A549 (cell line): ENCODE measurements around the gene RBCK1. TPM values are rescaled to one million over a fixed set of nuclear protein-coding genes. Genes with fewer than 3 reads are reported as not detected.
A peak's percentile ranks its signal among the peaks of the same experiment; 100 is the strongest.

Source experiments
- ATOH8 ChIP-seq: fragments of 250-450 bp; sonication (Bioruptor Pico); IDR thresholded peaks from 2 replicates; pipeline ENCODE4 v1.5.0; 2020; ENCODE audit warnings: low read depth, mild to moderate bottlenecking, moderate library complexity
- BHLHE40 ChIP-seq: IDR thresholded peaks from 2 replicates; pipeline ENCODE4 v1.6.1; 2012; ENCODE audit warnings: low read depth, low read length, inconsistent platforms
- E2F6 ChIP-seq: IDR thresholded peaks from 2 replicates; pipeline ENCODE4 v1.6.1; 2012; ENCODE audit warnings: low read depth, borderline replicate concordance
- EHF ChIP-seq: fragments of 250-450 bp; sonication (Bioruptor Pico); IDR thresholded peaks from 2 replicates; pipeline ENCODE4 v1.5.0; 2020; ENCODE audit warnings: mild to moderate bottlenecking
- EHMT2 ChIP-seq: fragments of 200-600 bp; sonication (generic); IDR thresholded peaks from 2 replicates; pipeline ENCODE4 v1.6.1; 2016; ENCODE audit warnings: antibody characterized with exemption, low read depth, mild to moderate bottlenecking, moderate library complexity
- ELK1 ChIP-seq: fragments of 150-350 bp; IDR thresholded peaks from 2 replicates; pipeline ENCODE4 v1.6.1; 2014; ENCODE audit warnings: low read depth, mild to moderate bottlenecking, low read length
- FOSL2 ChIP-seq, 2 experiments: fragments of 450-650 bp in 1 of 2; fragments of >200 bp in 1 of 2; sonication (Bioruptor Twin) in 1 of 2; formaldehyde crosslinking; IDR thresholded peaks; 2 replicates each; pipeline versions ENCODE4 v1.5.0 to v1.6.1; 2016 to 2020; ENCODE audit warnings: mild to moderate bottlenecking in 1 of 2, moderate library complexity in 1 of 2
- HDAC2 ChIP-seq: fragments of 200-600 bp; sonication (generic); IDR thresholded peaks from 2 replicates; pipeline ENCODE4 v1.6.1; 2016
- HEYL ChIP-seq: fragments of 250-450 bp; sonication (Bioruptor Pico); IDR thresholded peaks from 2 replicates; pipeline ENCODE4 v1.8.0; 2021; ENCODE audit warnings: mild to moderate bottlenecking, moderate library complexity
- HMGXB4 ChIP-seq: fragments of 250-450 bp; sonication (Bioruptor Pico); IDR thresholded peaks from 2 replicates; pipeline ENCODE4 v1.5.0; 2021; ENCODE audit warnings: mild to moderate bottlenecking, moderate library complexity, borderline replicate concordance
- HOXA7 ChIP-seq: fragments of 250-450 bp; sonication (Bioruptor Pico); IDR thresholded peaks from 2 replicates; pipeline ENCODE4 v1.5.0; 2020; ENCODE audit warnings: mild to moderate bottlenecking, moderate library complexity
- HOXB13 ChIP-seq: fragments of 250-450 bp; sonication (Bioruptor Pico); IDR thresholded peaks from 2 replicates; pipeline ENCODE4 v1.5.0; 2020; ENCODE audit warnings: low read depth, mild to moderate bottlenecking, moderate library complexity
- JUN ChIP-seq, 2 experiments: fragments of >200 bp; sonication (Bioruptor Twin); formaldehyde crosslinking; IDR thresholded peaks; 2 replicates in 1 of 2; 3 replicates in 1 of 2; pipeline ENCODE4 v1.6.1; 2016 to 2017
- KDM1A ChIP-seq: fragments of 200-600 bp; sonication (generic); IDR thresholded peaks from 2 replicates; pipeline ENCODE4 v1.6.1; 2016; ENCODE audit warnings: low read depth, mild to moderate bottlenecking
- NFE2L2 ChIP-seq: fragments of 150-350 bp; conservative IDR thresholded peaks from 2 replicates; pipeline ENCODE4 v1.6.1; 2014; ENCODE audit warnings: low read length
- NR3C1 ChIP-seq: fragments of >200 bp; sonication (Bioruptor Twin); formaldehyde crosslinking; IDR thresholded peaks from 3 replicates; pipeline ENCODE4 v1.6.1; 2017
- PBX3 ChIP-seq: IDR thresholded peaks from 2 replicates; pipeline ENCODE4 v1.6.1; 2012
- POLR2A ChIP-seq: IDR thresholded peaks from 2 replicates; pipeline ENCODE4 v1.6.1; 2012; ENCODE audit warnings: mild to moderate bottlenecking, low read length
- POLR2AphosphoS2 ChIP-seq: conservative IDR thresholded peaks from 2 replicates; pipeline ENCODE4 v1.6.1; 2012; ENCODE audit warnings: low read length, improper control_type of control experiment, inconsistent platforms
- RAD21 ChIP-seq, 2 experiments: fragments of >200 bp in 1 of 2; sonication (Bioruptor Twin) in 1 of 2; formaldehyde crosslinking in 1 of 2; IDR thresholded peaks in 1 of 2; conservative IDR thresholded peaks in 1 of 2; 2 replicates in 1 of 2; 3 replicates in 1 of 2; pipeline ENCODE4 v1.6.1; 2012 to 2018; ENCODE audit warnings: inconsistent platforms in 1 of 2
- RCOR1 ChIP-seq: fragments of 150-350 bp; IDR thresholded peaks from 2 replicates; pipeline ENCODE4 v1.6.1; 2014; ENCODE audit warnings: antibody characterized with exemption, low read length, low read depth
- RFX5 ChIP-seq: fragments of 450-650 bp; IDR thresholded peaks from 2 replicates; pipeline ENCODE4 v1.7.1; 2014; ENCODE audit warnings: antibody characterized with exemption, mild to moderate bottlenecking, moderate library complexity
- ZC3H11A ChIP-seq: fragments of 450-650 bp; IDR thresholded peaks from 2 replicates; pipeline ENCODE4 v1.6.1; 2014; ENCODE audit warnings: antibody characterized with exemption, mild to moderate bottlenecking
- ZNF302 ChIP-seq: fragments of 250-450 bp; sonication (Bioruptor Pico); IDR thresholded peaks from 2 replicates; pipeline ENCODE4 v1.9.0; 2021; ENCODE audit warnings: inconsistent platforms, mild to moderate bottlenecking, moderate library complexity
- ZSCAN20 ChIP-seq: fragments of 250-450 bp; sonication (Bioruptor Pico); IDR thresholded peaks from 2 replicates; pipeline ENCODE4 v1.8.0; 2022; ENCODE audit warnings: mild to moderate bottlenecking, moderate library complexity
- polyA plus RNA-seq, 4 experiments: library from polyadenylated mRNA; depleted of rRNA in 3 of 4; stranded (reverse); fragments of >200 nt; fragmentation: RNase III in 1 of 4; extraction: RNeasy Plus Mini Kit Qiagen cat#74134 plus additional on column Dnase treatment in 1 of 4; gene quantifications; 2 replicates in 3 of 4; 3 replicates in 1 of 4; pipeline ENCODE4 v1.2.3, GENCODE V29; 2011 to 2017
- TF ChIP-seq, protein P1 (sequence below): fragments of >200 bp; sonication (Bioruptor Twin); formaldehyde crosslinking; IDR thresholded peaks from 3 replicates; pipeline ENCODE4 v1.5.1; 2016
- TF ChIP-seq, protein P2 (sequence below): fragments of 200-600 bp; sonication (generic); IDR thresholded peaks from 2 replicates; pipeline ENCODE4 v1.6.1; 2016; ENCODE audit warnings: antibody characterized with exemption, mild to moderate bottlenecking, moderate library complexity
- TF ChIP-seq, protein P3 (sequence below): fragments of >200 bp; sonication (Bioruptor Twin); formaldehyde crosslinking; IDR thresholded peaks from 2 replicates; pipeline ENCODE4 v1.6.1; 2016

Gene RBCK1
- polyA plus RNA-seq, 2 of the 4 experiments (the other 2 are of a cell fraction) = 117 to 222 TPM

DNA sequence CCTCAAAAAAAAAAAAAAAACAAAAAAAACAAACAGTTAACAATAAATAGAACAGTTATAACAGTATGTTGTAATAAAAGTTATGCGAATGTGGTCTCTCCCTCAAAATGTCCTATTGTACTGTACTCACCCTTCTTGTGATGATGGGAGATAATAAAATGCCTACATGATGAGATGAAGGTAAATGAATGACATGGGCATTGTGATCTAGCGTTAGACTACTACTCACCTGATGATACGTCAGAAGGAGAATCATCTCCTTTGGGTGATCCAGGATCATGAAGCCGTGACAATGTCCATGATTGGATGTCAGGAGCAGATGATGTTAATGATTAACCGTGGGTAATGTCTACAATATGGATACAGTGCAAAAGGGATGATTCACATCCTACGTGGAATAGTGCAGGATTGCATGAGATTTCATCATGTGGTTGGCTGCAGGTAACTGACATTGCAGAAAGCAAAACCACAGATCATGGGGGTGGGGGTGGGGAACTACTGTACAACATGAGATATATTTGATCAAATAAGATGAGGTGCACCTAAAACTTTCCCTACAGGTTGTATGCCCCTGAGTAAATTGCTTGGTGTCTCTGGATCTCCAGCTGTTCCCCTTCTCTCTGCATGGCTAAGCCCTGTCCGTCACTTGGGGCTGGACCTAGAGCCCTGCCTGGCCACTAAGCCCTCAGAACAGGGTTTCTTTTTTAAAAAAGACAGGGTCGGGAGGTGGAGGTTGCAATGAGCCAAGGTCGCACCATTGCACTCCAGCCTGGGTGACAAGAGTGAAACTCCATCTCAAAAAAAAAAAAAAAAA lies 6.2 kb upstream of the RBCK1 start (continued):
- TF ChIP-seq E2F6 (no peak), ATOH8 (CRISPR knock-in tag) (no peak), HOXA7 (CRISPR knock-in tag) (no peak), KDM1A (no peak), ZNF302 (CRISPR knock-in tag) (no peak), HDAC2 (no peak), ZSCAN20 (CRISPR knock-in tag) (peak; percentile 91), EHF (CRISPR knock-in tag) (peak; percentile 63; the same call in 1 of the 2 replicates), RFX5 (no peak), HMGXB4 (CRISPR knock-in tag) (no peak), EHMT2 (no peak), NR3C1 (no peak), RCOR1 (no peak), ZC3H11A (no peak), RAD21 (conservative IDR thresholded peaks at IDR 0.05 in 1 of 2, IDR thresholded peaks at IDR 0.05 in 1 of 2) (peak in 1 of 2 experiments; percentile 9; a peak in 1 of 5 replicates), POLR2AphosphoS2 (no peak), JUN (IDR thresholded peaks at IDR 0.05) (peak; percentile 96 to 97; a peak in 3 of 5 replicates), PBX3 (0 out of 2 replicates have a peak, but pooled peaks have one; percentile 69), NFE2L2 (peak; percentile 63), POLR2A (no peak), HOXB13 (CRISPR knock-in tag) (no peak; the same call in 1 of the 2 replicates), HEYL (CRISPR knock-in tag) (no peak), ELK1 (no peak), BHLHE40 (peak; percentile 16; the same call in 1 of the 2 replicates), FOSL2 (IDR thresholded peaks at IDR 0.05) (peak; percentile 91), FOSL2 (CRISPR knock-in tag; IDR thresholded peaks at IDR 0.05) (peak; percentile 96)
- TF ChIP-seq, protein P1, sequence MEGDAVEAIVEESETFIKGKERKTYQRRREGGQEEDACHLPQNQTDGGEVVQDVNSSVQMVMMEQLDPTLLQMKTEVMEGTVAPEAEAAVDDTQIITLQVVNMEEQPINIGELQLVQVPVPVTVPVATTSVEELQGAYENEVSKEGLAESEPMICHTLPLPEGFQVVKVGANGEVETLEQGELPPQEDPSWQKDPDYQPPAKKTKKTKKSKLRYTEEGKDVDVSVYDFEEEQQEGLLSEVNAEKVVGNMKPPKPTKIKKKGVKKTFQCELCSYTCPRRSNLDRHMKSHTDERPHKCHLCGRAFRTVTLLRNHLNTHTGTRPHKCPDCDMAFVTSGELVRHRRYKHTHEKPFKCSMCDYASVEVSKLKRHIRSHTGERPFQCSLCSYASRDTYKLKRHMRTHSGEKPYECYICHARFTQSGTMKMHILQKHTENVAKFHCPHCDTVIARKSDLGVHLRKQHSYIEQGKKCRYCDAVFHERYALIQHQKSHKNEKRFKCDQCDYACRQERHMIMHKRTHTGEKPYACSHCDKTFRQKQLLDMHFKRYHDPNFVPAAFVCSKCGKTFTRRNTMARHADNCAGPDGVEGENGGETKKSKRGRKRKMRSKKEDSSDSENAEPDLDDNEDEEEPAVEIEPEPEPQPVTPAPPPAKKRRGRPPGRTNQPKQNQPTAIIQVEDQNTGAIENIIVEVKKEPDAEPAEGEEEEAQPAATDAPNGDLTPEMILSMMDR = no peak
- TF ChIP-seq, protein P2, sequence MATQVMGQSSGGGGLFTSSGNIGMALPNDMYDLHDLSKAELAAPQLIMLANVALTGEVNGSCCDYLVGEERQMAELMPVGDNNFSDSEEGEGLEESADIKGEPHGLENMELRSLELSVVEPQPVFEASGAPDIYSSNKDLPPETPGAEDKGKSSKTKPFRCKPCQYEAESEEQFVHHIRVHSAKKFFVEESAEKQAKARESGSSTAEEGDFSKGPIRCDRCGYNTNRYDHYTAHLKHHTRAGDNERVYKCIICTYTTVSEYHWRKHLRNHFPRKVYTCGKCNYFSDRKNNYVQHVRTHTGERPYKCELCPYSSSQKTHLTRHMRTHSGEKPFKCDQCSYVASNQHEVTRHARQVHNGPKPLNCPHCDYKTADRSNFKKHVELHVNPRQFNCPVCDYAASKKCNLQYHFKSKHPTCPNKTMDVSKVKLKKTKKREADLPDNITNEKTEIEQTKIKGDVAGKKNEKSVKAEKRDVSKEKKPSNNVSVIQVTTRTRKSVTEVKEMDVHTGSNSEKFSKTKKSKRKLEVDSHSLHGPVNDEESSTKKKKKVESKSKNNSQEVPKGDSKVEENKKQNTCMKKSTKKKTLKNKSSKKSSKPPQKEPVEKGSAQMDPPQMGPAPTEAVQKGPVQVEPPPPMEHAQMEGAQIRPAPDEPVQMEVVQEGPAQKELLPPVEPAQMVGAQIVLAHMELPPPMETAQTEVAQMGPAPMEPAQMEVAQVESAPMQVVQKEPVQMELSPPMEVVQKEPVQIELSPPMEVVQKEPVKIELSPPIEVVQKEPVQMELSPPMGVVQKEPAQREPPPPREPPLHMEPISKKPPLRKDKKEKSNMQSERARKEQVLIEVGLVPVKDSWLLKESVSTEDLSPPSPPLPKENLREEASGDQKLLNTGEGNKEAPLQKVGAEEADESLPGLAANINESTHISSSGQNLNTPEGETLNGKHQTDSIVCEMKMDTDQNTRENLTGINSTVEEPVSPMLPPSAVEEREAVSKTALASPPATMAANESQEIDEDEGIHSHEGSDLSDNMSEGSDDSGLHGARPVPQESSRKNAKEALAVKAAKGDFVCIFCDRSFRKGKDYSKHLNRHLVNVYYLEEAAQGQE = no peak
- TF ChIP-seq, protein P3, sequence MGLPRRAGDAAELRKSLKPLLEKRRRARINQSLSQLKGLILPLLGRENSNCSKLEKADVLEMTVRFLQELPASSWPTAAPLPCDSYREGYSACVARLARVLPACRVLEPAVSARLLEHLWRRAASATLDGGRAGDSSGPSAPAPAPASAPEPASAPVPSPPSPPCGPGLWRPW = peak; percentile 76
